ENCODE measurements around the gene MXD3. TPM values are rescaled to one million over a fixed set of nuclear protein-coding genes. Genes with fewer than 3 reads are reported as not detected.

MXD3 gene
- total and polyA plus RNA-seq, 2 donors (not counting 1 experiment from before 2014, with no cell fraction given) = 1.8 to 6.6 TPM

GRCh38 chr5:177288191-177288590 is 23.5 kb downstream of the MXD3 start:
- Histone ChIP-seq H3K9ac (ENCODE audit: insufficient read depth, low read length) (no peak overlapping the region), H3K4me2 (ENCODE audit: extremely low read depth, insufficient read depth, low read length) (no peak overlapping the region), H3K36me3 (ENCODE audit: control insufficient read depth, insufficient read depth, low read length) (peaks cover 8% of the 10 kb centered on the region), H3K27ac (ENCODE audit: insufficient read depth, low read length) (no peak overlapping the region), H3K9me3 (ENCODE audit: control insufficient read depth, insufficient read depth, low read depth, low read length) (no peaks in the 10 kb centered on the region), H2AFZ (ENCODE audit: low read length) (no peak overlapping the region), H4K20me1 (ENCODE audit: control insufficient read depth, extremely low read depth, insufficient read depth, low read length) (no peaks in the 10 kb centered on the region), H3K27me3 (ENCODE audit: control insufficient read depth, insufficient read depth, low read length) (no peaks in the 10 kb centered on the region), H3K4me1 (ENCODE audit: control insufficient read depth, extremely low read depth, insufficient read depth, low read length) (no peaks in the 10 kb centered on the region), H3K79me2 (ENCODE audit: control insufficient read depth, insufficient read depth, low read length) (no peaks in the 10 kb centered on the region), H3K4me3 (replicated peaks in 1 of 4; ENCODE audit: control extremely low read depth in 1 of 4, insufficient read depth in 1 of 4, low read depth in 3 of 4, low read length in 4 of 4) (no peak overlapping the region)
- no peak for DNase-seq (ENCODE audit: low read depth in 2 of 2)
- TF ChIP-seq EZH2 (IDR thresholded peaks at IDR 0.05; ENCODE audit: low read length, missing control alignments) = no peak
- TF ChIP-seq, protein P1, sequence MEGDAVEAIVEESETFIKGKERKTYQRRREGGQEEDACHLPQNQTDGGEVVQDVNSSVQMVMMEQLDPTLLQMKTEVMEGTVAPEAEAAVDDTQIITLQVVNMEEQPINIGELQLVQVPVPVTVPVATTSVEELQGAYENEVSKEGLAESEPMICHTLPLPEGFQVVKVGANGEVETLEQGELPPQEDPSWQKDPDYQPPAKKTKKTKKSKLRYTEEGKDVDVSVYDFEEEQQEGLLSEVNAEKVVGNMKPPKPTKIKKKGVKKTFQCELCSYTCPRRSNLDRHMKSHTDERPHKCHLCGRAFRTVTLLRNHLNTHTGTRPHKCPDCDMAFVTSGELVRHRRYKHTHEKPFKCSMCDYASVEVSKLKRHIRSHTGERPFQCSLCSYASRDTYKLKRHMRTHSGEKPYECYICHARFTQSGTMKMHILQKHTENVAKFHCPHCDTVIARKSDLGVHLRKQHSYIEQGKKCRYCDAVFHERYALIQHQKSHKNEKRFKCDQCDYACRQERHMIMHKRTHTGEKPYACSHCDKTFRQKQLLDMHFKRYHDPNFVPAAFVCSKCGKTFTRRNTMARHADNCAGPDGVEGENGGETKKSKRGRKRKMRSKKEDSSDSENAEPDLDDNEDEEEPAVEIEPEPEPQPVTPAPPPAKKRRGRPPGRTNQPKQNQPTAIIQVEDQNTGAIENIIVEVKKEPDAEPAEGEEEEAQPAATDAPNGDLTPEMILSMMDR (conservative IDR thresholded peaks at IDR 0.05 in 1 of 2, IDR thresholded peaks at IDR 0.05 in 1 of 2; ENCODE audit: low read depth in 1 of 2, low read length in 2 of 2) = no peak

GRCh38 chr5:177276886-177277285 is 34.8 kb downstream of the MXD3 start:
- Histone ChIP-seq H2AFZ (ENCODE audit: low read length) (no peak overlapping the region), H3K4me1 (ENCODE audit: control insufficient read depth, extremely low read depth, insufficient read depth, low read length) (no peaks in the 10 kb centered on the region), H3K4me3 (replicated peaks in 1 of 4; ENCODE audit: control extremely low read depth in 1 of 4, insufficient read depth in 1 of 4, low read depth in 3 of 4, low read length in 4 of 4) (no peak overlapping the region), H3K4me2 (ENCODE audit: extremely low read depth, insufficient read depth, low read length) (no peak overlapping the region), H3K9me3 (ENCODE audit: control insufficient read depth, insufficient read depth, low read depth, low read length) (no peaks in the 10 kb centered on the region), H3K9ac (ENCODE audit: insufficient read depth, low read length) (no peak overlapping the region), H3K27me3 (ENCODE audit: control insufficient read depth, insufficient read depth, low read length) (no peaks in the 10 kb centered on the region), H4K20me1 (ENCODE audit: control insufficient read depth, extremely low read depth, insufficient read depth, low read length) (no peaks in the 10 kb centered on the region), H3K27ac (ENCODE audit: insufficient read depth, low read length) (no peak overlapping the region), H3K79me2 (ENCODE audit: control insufficient read depth, insufficient read depth, low read length) (no peaks in the 10 kb centered on the region), H3K36me3 (ENCODE audit: control insufficient read depth, insufficient read depth, low read length) (peaks cover 6% of the 10 kb centered on the region)
- TF ChIP-seq EZH2 (IDR thresholded peaks at IDR 0.05; ENCODE audit: low read length, missing control alignments) = no peak
- TF ChIP-seq, protein P1 (conservative IDR thresholded peaks at IDR 0.05 in 1 of 2, IDR thresholded peaks at IDR 0.05 in 1 of 2; ENCODE audit: low read depth in 1 of 2, low read length in 2 of 2) = no peak
- no peak for DNase-seq (ENCODE audit: low read depth in 2 of 2)

- TF ChIP-seq EZH2 (IDR thresholded peaks at IDR 0.05; ENCODE audit: low read length, missing control alignments) = no peak
- TF ChIP-seq, protein P1 (conservative IDR thresholded peaks at IDR 0.05 in 1 of 2, IDR thresholded peaks at IDR 0.05 in 1 of 2; ENCODE audit: low read depth in 1 of 2, low read length in 2 of 2) = no peak
- Histone ChIP-seq H3K9me3 (ENCODE audit: control insufficient read depth, insufficient read depth, low read depth, low read length) (no peaks in the 10 kb centered on the region), H3K79me2 (ENCODE audit: control insufficient read depth, insufficient read depth, low read length) (no peaks in the 10 kb centered on the region), H3K4me3 (replicated peaks in 1 of 4; ENCODE audit: control extremely low read depth in 1 of 4, insufficient read depth in 1 of 4, low read depth in 3 of 4, low read length in 4 of 4) (no peak overlapping the region), H2AFZ (ENCODE audit: low read length) (no peak overlapping the region), H3K9ac (ENCODE audit: insufficient read depth, low read length) (no peak overlapping the region), H3K27ac (ENCODE audit: insufficient read depth, low read length) (no peak overlapping the region), H4K20me1 (ENCODE audit: control insufficient read depth, extremely low read depth, insufficient read depth, low read length) (no peaks in the 10 kb centered on the region), H3K4me1 (ENCODE audit: control insufficient read depth, extremely low read depth, insufficient read depth, low read length) (peaks cover 4% of the 10 kb centered on the region), H3K27me3 (ENCODE audit: control insufficient read depth, insufficient read depth, low read length) (no peaks in the 10 kb centered on the region), H3K4me2 (ENCODE audit: extremely low read depth, insufficient read depth, low read length) (no peak overlapping the region), H3K36me3 (ENCODE audit: control insufficient read depth, insufficient read depth, low read length) (peaks cover 6% of the 10 kb centered on the region)
- no peak for DNase-seq (ENCODE audit: low read depth in 2 of 2)
These were observed 35.8 kb downstream of the MXD3 start for GRCh38 chr5:177275883-177276282.
